A549 (cell line): Measurements from ENCODE around the gene NSUN7. TPM values are rescaled to one million over a fixed set of nuclear protein-coding genes. Genes with fewer than 3 reads are reported as not detected.

Experiments used
- ATAC-seq, 2 experiments: fragments of 200-7000 bp in 1 of 2; fragments of >200 bp in 1 of 2; cut with Nextera tagmentation in 1 of 2; cut with Tn5 transposase in 1 of 2; 3 replicates each; pipeline versions ENCODE4 v1.8.0 to v1.9.1; 2018 to 2020; ENCODE audit warnings: mild to moderate bottlenecking in 1 of 2, moderate library complexity in 1 of 2
- CTCF ChIA-PET: fragments of 300-600 bp; sonication (Branson Sonifier 250); formaldehyde crosslinking; extraction: SDS; loops from one replicate; lab custom pipeline; 2021; ENCODE audit warnings: antibody characterized with exemption, inconsistent platforms; lab: Yijun Ruan, JAX
- POLR2A ChIA-PET: fragments of 350-600 bp; formaldehyde crosslinking; extraction: SDS; loops from one replicate; lab custom pipeline; 2021; ENCODE audit warnings: antibody characterized with exemption, inconsistent platforms; lab: Yijun Ruan, JAX
- DNase-seq, 2 experiments: peaks; one replicate each; pipeline versions ENCODE4 v3.0.0 to v3.0.0-alpha.2; 2011 to 2016; ENCODE audit warnings: low read depth in 1 of 2, low spot score in 1 of 2
- FAIRE-seq: peaks from 2 replicates; lab custom pipeline; 2011; peaks lifted over from hg19 to GRCh38; lab: Jason Lieb, UNC
- H3K27ac ChIP-seq, 2 experiments: fragments of >200 bp; sonication (Bioruptor Twin); formaldehyde crosslinking; 3 replicates each; pipeline ENCODE4 v1.5.1; 2016 to 2017
- H3K4me1 ChIP-seq: fragments of >200 bp; sonication (Bioruptor Twin); formaldehyde crosslinking; 3 replicates; pipeline ENCODE4 v1.6.1; 2016
- H3K4me2 ChIP-seq: fragments of >200 bp; sonication (Bioruptor Twin); formaldehyde crosslinking; 3 replicates; pipeline ENCODE4 v1.6.1; 2016
- H3K4me3 ChIP-seq: fragments of >200 bp; sonication (Bioruptor Twin); formaldehyde crosslinking; 3 replicates; pipeline ENCODE4 v1.5.1; 2016
- H3K9me3 ChIP-seq: fragments of >200 bp; sonication (Bioruptor Twin); formaldehyde crosslinking; 3 replicates; pipeline ENCODE4 v1.6.1; 2016
- CHD4 ChIP-seq: fragments of 200-600 bp; sonication (generic); IDR thresholded peaks from 2 replicates; pipeline ENCODE4 v1.6.1; 2016; ENCODE audit warnings: antibody characterized with exemption, mild to moderate bottlenecking, borderline replicate concordance
- EHMT2 ChIP-seq: fragments of 200-600 bp; sonication (generic); IDR thresholded peaks from 2 replicates; pipeline ENCODE4 v1.6.1; 2016; ENCODE audit warnings: antibody characterized with exemption, low read depth, mild to moderate bottlenecking, moderate library complexity
- EP300 ChIP-seq, 2 experiments: fragments of >200 bp; sonication (Bioruptor Twin); formaldehyde crosslinking; IDR thresholded peaks; 2 replicates in 1 of 2; 3 replicates in 1 of 2; pipeline ENCODE4 v1.6.1; 2016 to 2017
- ESRRA ChIP-seq: fragments of 150-350 bp; IDR thresholded peaks from 2 replicates; pipeline ENCODE4 v1.6.1; 2014; ENCODE audit warnings: mild to moderate bottlenecking, low read length, borderline replicate concordance
- FOSB ChIP-seq: fragments of 250-450 bp; sonication (Bioruptor Pico); IDR thresholded peaks from 2 replicates; pipeline ENCODE4 v1.5.0; 2020; ENCODE audit warnings: mild to moderate bottlenecking, moderate library complexity
- FOXS1 ChIP-seq: fragments of 250-450 bp; sonication (Bioruptor Pico); IDR thresholded peaks from 2 replicates; pipeline ENCODE4 v1.5.0; 2020; ENCODE audit warnings: mild to moderate bottlenecking, moderate library complexity
- HOXB5 ChIP-seq: fragments of 250-450 bp; sonication (Bioruptor Pico); IDR thresholded peaks from 2 replicates; pipeline ENCODE4 v1.5.0; 2020; ENCODE audit warnings: mild to moderate bottlenecking, moderate library complexity
- MAFK ChIP-seq: fragments of 450-650 bp; IDR thresholded peaks from 2 replicates; pipeline ENCODE4 v1.6.1; 2014; ENCODE audit not compliant: partially characterized antibody
- MAZ ChIP-seq: fragments of 150-350 bp; IDR thresholded peaks from 2 replicates; pipeline ENCODE4 v1.6.1; 2014; ENCODE audit warnings: antibody characterized with exemption, low read depth, low read length, borderline replicate concordance
- MYC ChIP-seq: IDR thresholded peaks from 2 replicates; pipeline ENCODE4 v1.6.1; 2012; ENCODE audit warnings: mild to moderate bottlenecking, inconsistent platforms, low read length, improper control_type of control experiment, borderline replicate concordance
- NFE2L2 ChIP-seq: fragments of 150-350 bp; conservative IDR thresholded peaks from 2 replicates; pipeline ENCODE4 v1.6.1; 2014; ENCODE audit warnings: low read length
- NPAS2 ChIP-seq: fragments of 250-450 bp; sonication (Bioruptor Pico); IDR thresholded peaks from 2 replicates; pipeline ENCODE4 v1.8.0; 2022; ENCODE audit warnings: mild to moderate bottlenecking, moderate library complexity, borderline replicate concordance
- NR3C1 ChIP-seq: fragments of >200 bp; sonication (Bioruptor Twin); formaldehyde crosslinking; IDR thresholded peaks from 3 replicates; pipeline ENCODE4 v1.6.1; 2017
- POLR2AphosphoS2 ChIP-seq: conservative IDR thresholded peaks from 2 replicates; pipeline ENCODE4 v1.6.1; 2012; ENCODE audit warnings: low read length, improper control_type of control experiment, inconsistent platforms
- RCOR1 ChIP-seq: fragments of 150-350 bp; IDR thresholded peaks from 2 replicates; pipeline ENCODE4 v1.6.1; 2014; ENCODE audit warnings: antibody characterized with exemption, low read length, low read depth
- RFX5 ChIP-seq: fragments of 450-650 bp; IDR thresholded peaks from 2 replicates; pipeline ENCODE4 v1.7.1; 2014; ENCODE audit warnings: antibody characterized with exemption, mild to moderate bottlenecking, moderate library complexity
- SMC3 ChIP-seq: fragments of >200 bp; sonication (Bioruptor Twin); formaldehyde crosslinking; IDR thresholded peaks from 3 replicates; pipeline ENCODE4 v1.6.1; 2018; ENCODE audit warnings: inconsistent platforms
- ZC3H11A ChIP-seq: fragments of 450-650 bp; IDR thresholded peaks from 2 replicates; pipeline ENCODE4 v1.6.1; 2014; ENCODE audit warnings: antibody characterized with exemption, mild to moderate bottlenecking
- WGBS: methylation state at CpG from one replicate; pipeline ENCODE4 v1.1.6; 2017; ENCODE audit errors: missing lambda C conversion rate; 5-methylcytosine and 5-hydroxymethylcytosine counted together
- polyA plus RNA-seq, 4 experiments: library from polyadenylated mRNA; depleted of rRNA in 3 of 4; stranded (reverse); fragments of >200 nt; fragmentation: RNase III in 1 of 4; extraction: RNeasy Plus Mini Kit Qiagen cat#74134 plus additional on column Dnase treatment in 1 of 4; gene quantifications; 2 replicates in 3 of 4; 3 replicates in 1 of 4; pipeline ENCODE4 v1.2.3, GENCODE V29; 2011 to 2017
- TF ChIP-seq, protein P1 (sequence below): fragments of >200 bp; sonication (Bioruptor Twin); formaldehyde crosslinking; IDR thresholded peaks from 2 replicates; pipeline ENCODE4 v1.6.1; 2016
- TF ChIP-seq, protein P2 (sequence below): IDR thresholded peaks from 2 replicates; pipeline ENCODE4 v1.6.1; 2012; ENCODE audit warnings: low read depth, borderline replicate concordance

NSUN7 gene
- polyA plus RNA-seq, 2 of the 4 experiments (the other 2 are of a cell fraction): 0.65 to 1.4 TPM

DNA sequence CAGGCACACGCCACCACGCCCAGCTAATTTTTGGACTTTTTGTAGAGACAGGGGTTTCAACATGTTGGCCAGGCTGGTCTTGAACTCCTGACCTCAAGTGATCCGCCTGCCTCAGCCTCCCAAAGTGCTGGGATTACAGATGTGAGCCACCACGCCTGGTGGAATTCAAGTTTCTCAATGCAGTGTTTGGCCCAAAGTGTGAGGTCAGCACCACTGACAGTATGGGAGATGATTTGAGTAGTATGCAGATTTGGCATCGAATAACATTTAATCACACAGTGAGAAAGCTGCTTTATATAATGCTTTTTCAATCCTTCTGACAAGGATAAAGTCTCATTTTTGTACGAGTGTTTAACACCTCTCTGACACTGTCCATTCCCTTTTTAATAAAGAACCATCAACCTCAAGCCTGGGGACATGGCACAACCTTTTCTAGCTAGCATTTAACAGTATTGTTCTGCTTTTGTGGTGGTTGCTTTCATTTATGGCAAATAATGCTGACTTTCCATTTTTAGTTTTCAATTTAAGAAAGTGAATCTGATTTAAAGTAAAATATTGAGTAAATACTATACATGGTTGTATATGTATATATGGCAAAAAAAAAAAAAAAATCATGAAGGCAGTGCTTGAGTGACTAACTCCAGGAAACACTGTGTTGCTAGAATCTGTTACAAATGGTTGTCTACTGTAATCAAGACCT is 4.3 kb upstream of the NSUN7 start:
- CTCF ChIA-PET: interaction anchor here (0.6 to 0.9 kb wide), 4 partner anchors 9 to 45 kb away, joined by 3 to 4 read pairs (median 3); no protein-coding TSS in a partner anchor
- WGBS: 69% methylated on average over 6 of the region's 6 CpGs
- DNase-seq (no peak), FAIRE-seq (no peak)
- Histone ChIP-seq H3K4me1 (no peaks in the 10 kb centered on the region), H3K4me3 (no peak overlapping the region), H3K27ac (no peak overlapping the region), H3K9me3 (no peaks in the 10 kb centered on the region)
- TF ChIP-seq FOXS1 (CRISPR knock-in tag): no peak
- TF ChIP-seq MAFK: peak; percentile 75
- TF ChIP-seq, all 56 proteins: peak for 1
- POLR2A ChIA-PET: no interaction called here
- no peak for ATAC-seq
- no peak overlapping the region for H3K4me2 ChIP-seq

DNA sequence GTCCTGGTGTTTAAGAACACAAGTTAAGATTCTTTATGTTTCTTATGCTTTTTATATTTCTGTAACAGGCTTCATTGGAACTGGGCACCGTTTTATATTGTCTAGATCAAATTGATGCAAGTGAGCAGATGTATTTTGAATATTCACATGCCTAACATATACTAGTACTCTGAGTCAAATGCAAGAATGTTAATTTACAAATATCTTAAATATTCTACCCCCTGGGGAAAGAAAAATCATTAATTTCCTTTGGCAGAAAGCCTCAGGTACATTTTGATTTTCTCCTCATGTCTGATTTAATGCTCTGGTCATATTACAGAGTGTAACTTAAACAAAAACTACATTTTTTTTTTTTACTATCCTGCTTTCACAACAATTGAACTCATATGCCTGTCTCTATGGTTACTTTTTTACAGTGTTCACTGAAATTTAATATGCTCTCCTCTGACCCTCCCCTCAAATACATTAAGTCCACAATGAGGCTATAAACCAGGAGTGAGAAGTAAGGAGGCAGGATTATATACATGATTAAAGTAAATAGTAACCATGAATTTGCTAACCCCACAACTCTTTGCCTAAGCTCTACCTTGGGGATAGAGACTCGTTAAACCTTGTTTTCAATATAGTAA is 2.4 kb upstream of the NSUN7 start:
- POLR2A ChIA-PET: no interaction called here
- Histone ChIP-seq H3K4me2 (no peak overlapping the region), H3K4me1 (no peaks in the 10 kb centered on the region), H3K27ac (no peak overlapping the region), H3K9me3 (no peaks in the 10 kb centered on the region), H3K4me3 (no peak overlapping the region)
- WGBS: 60% methylated on average over 2 of the region's 2 CpGs
- no peak for FAIRE-seq
- no peak for ATAC-seq
- CTCF ChIA-PET: interaction anchor here (0.8 kb wide), 1 partner anchor 12 kb away, joined by 3 read pairs; no protein-coding TSS in a partner anchor
- DNase-seq: no peak
- no peak for TF ChIP-seq ZC3H11A
- TF ChIP-seq NFE2L2: no peak
- no peak for TF ChIP-seq HOXB5
- no peak for TF ChIP-seq FOSB (CRISPR knock-in tag)
- TF ChIP-seq, protein P1, sequence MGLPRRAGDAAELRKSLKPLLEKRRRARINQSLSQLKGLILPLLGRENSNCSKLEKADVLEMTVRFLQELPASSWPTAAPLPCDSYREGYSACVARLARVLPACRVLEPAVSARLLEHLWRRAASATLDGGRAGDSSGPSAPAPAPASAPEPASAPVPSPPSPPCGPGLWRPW: no peak
- no peak for TF ChIP-seq NPAS2 (CRISPR knock-in tag)
- no peak for TF ChIP-seq RCOR1

DNA sequence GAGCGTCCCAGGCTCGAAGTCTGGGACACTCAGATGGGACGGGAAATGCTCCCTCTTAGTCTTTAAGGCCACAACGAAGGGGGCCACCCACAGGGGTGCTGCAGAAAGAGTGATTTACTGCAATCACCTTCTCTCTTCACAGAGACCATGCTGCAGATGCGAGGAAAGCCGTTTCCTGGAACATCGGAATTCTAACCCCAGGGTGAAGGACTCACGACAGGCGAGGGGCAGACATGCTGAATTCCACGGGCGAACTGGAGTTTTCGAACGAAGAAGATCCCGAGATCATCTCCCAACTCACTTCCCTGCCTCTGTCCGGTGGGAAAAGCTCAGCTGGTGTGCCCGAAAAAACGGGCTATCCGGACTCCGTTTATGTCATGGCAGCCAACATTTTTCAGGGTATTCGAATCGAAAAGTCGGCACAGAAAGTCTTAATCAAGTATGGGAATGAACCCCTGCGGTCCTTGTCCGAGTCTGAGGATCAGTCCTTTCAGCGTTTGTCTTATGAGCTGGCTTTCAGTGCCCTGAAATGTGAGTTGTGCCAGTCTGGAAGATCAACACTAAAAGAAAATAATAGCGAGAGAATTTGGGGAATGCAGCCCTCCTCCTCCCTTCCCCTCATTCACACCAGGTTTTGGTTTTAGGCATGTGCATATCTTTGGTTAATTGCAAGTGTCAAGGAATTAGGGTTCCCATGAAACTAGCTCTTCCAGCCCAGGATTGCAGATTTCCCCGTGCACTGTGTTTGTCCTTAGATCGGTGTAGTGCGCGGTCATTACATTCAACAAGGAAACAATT is 905 bp downstream of the NSUN7 start:
- FAIRE-seq (no peak), ATAC-seq (no peak)

DNA sequence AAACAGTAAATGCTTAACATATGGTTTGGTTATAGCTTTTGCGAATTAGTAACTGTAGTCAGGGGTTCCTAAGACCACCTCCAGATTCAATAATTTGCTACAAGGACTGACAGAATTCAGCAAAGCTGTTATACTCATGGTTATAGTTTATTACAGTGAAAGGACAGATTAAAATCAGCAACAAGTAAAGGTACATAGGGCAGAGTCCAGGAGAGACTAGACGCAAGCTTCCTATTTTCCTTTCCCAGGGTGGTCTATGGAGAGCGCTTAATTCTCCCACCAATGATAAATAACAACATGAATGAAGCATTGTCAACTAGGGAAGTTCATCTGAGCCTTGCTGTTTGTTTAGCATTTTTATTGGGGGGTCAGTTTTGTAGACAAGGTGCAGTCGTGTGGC is 5.9 kb downstream of the NSUN7 start:
- TF ChIP-seq ZC3H11A: no peak
- TF ChIP-seq MYC: no peak
- TF ChIP-seq EHMT2: no peak
- no peak for TF ChIP-seq HOXB5
- TF ChIP-seq POLR2AphosphoS2: no peak
- H3K4me3 ChIP-seq: no peak overlapping the region
- CTCF ChIA-PET: interaction anchor here (1.2 kb wide), 1 partner anchor 18 kb away, joined by 4 read pairs; no protein-coding TSS in a partner anchor

More for the DNA sequence above, 905 bp downstream of the NSUN7 start:
- 81% methylated on average over 29 of the region's 30 CpGs for WGBS
- no peaks in the 10 kb centered on the region for H3K4me1 ChIP-seq
- peak overlapping the region; percentile 75 for H3K4me3 ChIP-seq
- H3K9me3 ChIP-seq: no peaks in the 10 kb centered on the region
- H3K27ac ChIP-seq: peak overlapping the region; percentile 80 to 87
- POLR2A ChIA-PET: interaction anchor here (0.7 kb wide), 2 partner anchors 116 to 167 kb away, joined by 3 read pairs; no protein-coding TSS in a partner anchor
- CTCF ChIA-PET: interaction anchor here (1.2 kb wide), 1 partner anchor 694 kb away, joined by 3 read pairs; the partner anchor contains the start of gene N4BP2
- TF ChIP-seq ESRRA: no peak
- no peak for TF ChIP-seq MAZ
- no peak for TF ChIP-seq RFX5
- TF ChIP-seq SMC3: no peak
- no peak for TF ChIP-seq NR3C1
- no peak for TF ChIP-seq CHD4
- TF ChIP-seq, protein P2, sequence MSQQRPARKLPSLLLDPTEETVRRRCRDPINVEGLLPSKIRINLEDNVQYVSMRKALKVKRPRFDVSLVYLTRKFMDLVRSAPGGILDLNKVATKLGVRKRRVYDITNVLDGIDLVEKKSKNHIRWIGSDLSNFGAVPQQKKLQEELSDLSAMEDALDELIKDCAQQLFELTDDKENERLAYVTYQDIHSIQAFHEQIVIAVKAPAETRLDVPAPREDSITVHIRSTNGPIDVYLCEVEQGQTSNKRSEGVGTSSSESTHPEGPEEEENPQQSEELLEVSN: no peak
- TF ChIP-seq EP300 (IDR thresholded peaks at IDR 0.05): no peak
- peak overlapping the region; percentile 91 for H3K4me2 ChIP-seq
- no peak for DNase-seq

More for the DNA sequence above, 5.9 kb downstream of the NSUN7 start:
- WGBS: 90% methylated on average over 4 of the region's 4 CpGs
- Histone ChIP-seq H3K9me3 (no peaks in the 10 kb centered on the region), H3K27ac (no peak overlapping the region), H3K4me1 (no peaks in the 10 kb centered on the region), H3K4me2 (no peak overlapping the region)
- POLR2A ChIA-PET: no interaction called here
- DNase-seq (no peak), ATAC-seq (no peak), FAIRE-seq (no peak)
